K562 (cell line): Measurements from ENCODE around the gene HP1BP3. TPM values are rescaled to one million over a fixed set of nuclear protein-coding genes. Genes with fewer than 3 reads are reported as not detected.

ENCODE experiments used
- CBX1 ChIP-seq: sonication (generic); IDR thresholded peaks from 2 replicates; pipeline ENCODE4 v1.6.1; 2016; ENCODE audit warnings: antibody characterized with exemption, low read depth, mild to moderate bottlenecking
- CHCHD3 ChIP-seq: fragments of 250-450 bp; sonication (Bioruptor Pico); IDR thresholded peaks from 2 replicates; pipeline ENCODE4 v2.1.2; 2022; ENCODE audit warnings: mild to moderate bottlenecking
- EGR1 ChIP-seq: fragments of 450-650 bp; conservative IDR thresholded peaks from 2 replicates; pipeline ENCODE4 v1.6.1; 2017; ENCODE audit warnings: mild to moderate bottlenecking
- FOS ChIP-seq: IDR thresholded peaks from 3 replicates; pipeline ENCODE4 v1.6.1; 2011; ENCODE audit not compliant: insufficient read length; ENCODE audit errors: extremely low read depth
- FOXA3 ChIP-seq, 2 experiments: fragments of 450-650 bp in 1 of 2; sonication (generic) in 1 of 2; formaldehyde crosslinking; IDR thresholded peaks in 1 of 2; conservative IDR thresholded peaks in 1 of 2; 2 replicates each; pipeline versions ENCODE4 v1.4.0 to v1.8.0; 2020 to 2022; ENCODE audit warnings: mild to moderate bottlenecking in 2 of 2, missing genetic modification reagents in 1 of 2
- GATAD2B ChIP-seq: fragments of 450-650 bp; IDR thresholded peaks from 2 replicates; pipeline ENCODE4 v1.6.1; 2017; ENCODE audit warnings: mild to moderate bottlenecking, borderline replicate concordance
- KDM2B ChIP-seq: fragments of 250-450 bp; sonication (Bioruptor Pico); IDR thresholded peaks from 2 replicates; pipeline ENCODE4 v1.8.0; 2021; ENCODE audit warnings: mild to moderate bottlenecking, moderate library complexity
- LEF1 ChIP-seq: fragments of 450-650 bp; IDR thresholded peaks from 2 replicates; pipeline ENCODE4 v1.6.1; 2016; ENCODE audit warnings: mild to moderate bottlenecking
- MAZ ChIP-seq, 2 experiments: fragments of 450-650 bp in 1 of 2; sonication (generic) in 1 of 2; formaldehyde crosslinking; IDR thresholded peaks in 1 of 2; conservative IDR thresholded peaks in 1 of 2; 2 replicates each; pipeline versions ENCODE4 v1.4.0 to v1.5.0; 2020; ENCODE audit warnings: mild to moderate bottlenecking in 1 of 2, missing genetic modification reagents in 1 of 2
- MYBL2 ChIP-seq, 2 experiments: fragments of 450-650 bp in 1 of 2; sonication (generic) in 1 of 2; formaldehyde crosslinking in 1 of 2; IDR thresholded peaks; 2 replicates each; pipeline versions ENCODE4 v1.6.1 to v1.8.1; 2017 to 2022; ENCODE audit warnings: borderline replicate concordance in 1 of 2, inconsistent platforms in 1 of 2, low read depth in 1 of 2, mild to moderate bottlenecking in 1 of 2, missing genetic modification reagents in 1 of 2, moderate library complexity in 1 of 2
- MYNN ChIP-seq, 2 experiments: sonication (generic); formaldehyde crosslinking in 1 of 2; IDR thresholded peaks; 2 replicates each; pipeline versions ENCODE4 v1.5.0 to v1.6.1; 2016 to 2020; ENCODE audit warnings: antibody characterized with exemption in 1 of 2, missing genetic modification reagents in 1 of 2
- NONO ChIP-seq, 2 experiments: fragments of 200-400 bp in 1 of 2; fragments of 450-650 bp in 1 of 2; formaldehyde crosslinking in 1 of 2; IDR thresholded peaks; 2 replicates each; pipeline ENCODE4 v1.6.1; 2017; ENCODE audit warnings: low read depth in 2 of 2, mild to moderate bottlenecking in 2 of 2, moderate library complexity in 2 of 2, low read length in 1 of 2
- PCBP1 ChIP-seq: fragments of 200-400 bp; formaldehyde crosslinking; IDR thresholded peaks from 2 replicates; pipeline ENCODE4 v1.6.1; 2018; ENCODE audit warnings: mild to moderate bottlenecking, low read depth, low read length; ENCODE audit not compliant: poor library complexity, severe bottlenecking
- PHF21A ChIP-seq: fragments of 450-650 bp; IDR thresholded peaks from 2 replicates; pipeline ENCODE4 v1.6.1; 2017; ENCODE audit warnings: low read depth, borderline replicate concordance
- RCOR1 ChIP-seq, 2 experiments: IDR thresholded peaks; 2 replicates each; pipeline ENCODE4 v1.6.1; 2012; ENCODE audit warnings: low read depth in 2 of 2, low read length in 2 of 2, borderline replicate concordance in 1 of 2, improper control_type of control experiment in 1 of 2
- SMARCA5 ChIP-seq: fragments of 450-650 bp; IDR thresholded peaks from 2 replicates; pipeline ENCODE4 v1.6.1; 2016
- SMARCE1 ChIP-seq: fragments of 450-650 bp; IDR thresholded peaks from 2 replicates; pipeline ENCODE4 v1.7.1; 2016; ENCODE audit warnings: mild to moderate bottlenecking
- SREBF2 ChIP-seq: sonication (generic); formaldehyde crosslinking; IDR thresholded peaks from 2 replicates; pipeline ENCODE4 v1.4.0; 2020; ENCODE audit warnings: mild to moderate bottlenecking, missing genetic modification reagents
- SRSF7 ChIP-seq: fragments of 200-400 bp; formaldehyde crosslinking; optimal IDR thresholded peaks from 2 replicates; pipeline ENCODE3; 2017; ENCODE audit warnings: mild to moderate bottlenecking, low read depth, low read length
- SRSF9 ChIP-seq: fragments of 200-400 bp; formaldehyde crosslinking; IDR thresholded peaks from 2 replicates; pipeline ENCODE4 v1.6.1; 2017; ENCODE audit warnings: low read depth, low read length, borderline replicate concordance
- TFAM ChIP-seq: fragments of 250-450 bp; sonication (Bioruptor Pico); conservative IDR thresholded peaks from 2 replicates; pipeline ENCODE4 v1.5.0; 2021; ENCODE audit warnings: mild to moderate bottlenecking, moderate library complexity
- ZFP1 ChIP-seq: fragments of 450-650 bp; formaldehyde crosslinking; IDR thresholded peaks from 2 replicates; pipeline ENCODE4 v1.4.0; 2020; ENCODE audit warnings: mild to moderate bottlenecking, mixed read lengths
- ZFPM2 ChIP-seq: fragments of 250-450 bp; sonication (Bioruptor Pico); IDR thresholded peaks from 2 replicates; pipeline ENCODE4 v1.5.1; 2022; ENCODE audit warnings: mild to moderate bottlenecking
- ZNF23 ChIP-seq: fragments of 250-450 bp; sonication (Bioruptor Pico); IDR thresholded peaks from 2 replicates; pipeline ENCODE4 v1.4.0; 2020; ENCODE audit warnings: mild to moderate bottlenecking
- ZNF274 ChIP-seq: IDR thresholded peaks from 2 replicates; pipeline ENCODE4 v1.6.1; 2011; ENCODE audit warnings: low read depth, mild to moderate bottlenecking, low read length, moderate library complexity, borderline replicate concordance
- ZNF507 ChIP-seq: conservative IDR thresholded peaks from 2 replicates; pipeline ENCODE4 v1.6.1; 2017; ENCODE audit warnings: missing genetic modification characterization, missing compliant biosample characterization
- ZNF780A ChIP-seq: fragments of 250-450 bp; sonication (Bioruptor Pico); IDR thresholded peaks from 2 replicates; pipeline ENCODE4 v1.5.0; 2021; ENCODE audit warnings: mild to moderate bottlenecking
- ZSCAN32 ChIP-seq: fragments of 450-650 bp; formaldehyde crosslinking; IDR thresholded peaks from 2 replicates; pipeline ENCODE4 v1.4.0; 2020; ENCODE audit warnings: mild to moderate bottlenecking, moderate library complexity
- polyA plus RNA-seq, 8 experiments: library from polyadenylated mRNA; depleted of rRNA in 4 of 8; stranded (reverse) in 5 of 8; unstranded in 3 of 8; fragments of >200 nt; fragmentation: Nextera tagmentation in 2 of 8; fragmentation: Illumina TruSeq in 1 of 8; extraction: Ambion mirVana in 2 of 8; extraction: Trizol in 1 of 8; gene quantifications; 2 replicates each; pipeline versions ENCODE4 v1.2.1 to v1.2.3, GENCODE V29; 2011 to 2014; ENCODE audit warnings: inconsistent platforms in 1 of 8, missing spikeins in 1 of 8
- total RNA-seq, 7 experiments: library from RNA; depleted of rRNA in 6 of 7; stranded (reverse); fragments of >200 nt in 6 of 7; fragmentation: Illumina TruSeq in 2 of 7; extraction: Trizol in 2 of 7; gene quantifications; 2 replicates each; pipeline versions ENCODE4 v1.2.1 to v1.2.3, GENCODE V29; 2011 to 2021; ENCODE audit warnings: low replicate concordance in 1 of 7
- TF ChIP-seq, protein P1 (sequence below): fragments of 450-650 bp; IDR thresholded peaks from 2 replicates; pipeline ENCODE4 v1.6.1; 2016; ENCODE audit warnings: antibody characterized with exemption

HP1BP3 gene
- total and polyA plus RNA-seq, 9 of the 15 experiments (the other 6 are each of a cell fraction or from before 2014, with no cell fraction given): 57.3 to 513 (median 240) TPM

GRCh38 chr1:20696397-20697333 lies 90.4 kb downstream of the HP1BP3 start (continued):
- no peak for TF ChIP-seq ZNF274
- TF ChIP-seq MYBL2 (IDR thresholded peaks at IDR 0.05; ENCODE audit: low read depth): no peak
- TF ChIP-seq MYBL2 (CRISPR knock-in tag; IDR thresholded peaks at IDR 0.05; ENCODE audit: borderline replicate concordance): no peak
- 0 out of 4 replicates have a peak, but pooled peaks of 1 of the 2 experiments have one; percentile 30 for TF ChIP-seq NONO (IDR thresholded peaks at IDR 0.05; ENCODE audit: low read depth in 2 of 2, low read length in 1 of 2)
- TF ChIP-seq, protein P1, sequence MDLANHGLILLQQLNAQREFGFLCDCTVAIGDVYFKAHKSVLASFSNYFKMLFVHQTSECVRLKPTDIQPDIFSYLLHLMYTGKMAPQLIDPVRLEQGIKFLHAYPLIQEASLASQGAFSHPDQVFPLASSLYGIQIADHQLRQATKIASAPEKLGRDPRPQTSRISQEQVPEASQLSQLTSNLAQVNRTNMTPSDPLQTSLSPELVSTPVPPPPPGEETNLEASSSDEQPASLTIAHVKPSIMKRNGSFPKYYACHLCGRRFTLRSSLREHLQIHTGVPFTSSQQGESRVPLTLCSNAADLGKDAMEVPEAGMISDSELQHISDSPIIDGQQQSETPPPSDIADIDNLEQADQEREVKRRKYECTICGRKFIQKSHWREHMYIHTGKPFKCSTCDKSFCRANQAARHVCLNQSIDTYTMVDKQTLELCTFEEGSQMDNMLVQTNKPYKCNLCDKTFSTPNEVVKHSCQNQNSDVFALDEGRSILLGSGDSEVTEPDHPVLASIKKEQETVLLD: no peak
- no peak for TF ChIP-seq ZNF780A (CRISPR knock-in tag)
- TF ChIP-seq KDM2B (CRISPR knock-in tag): no peak
- TF ChIP-seq SREBF2 (CRISPR knock-in tag): no peak
- TF ChIP-seq GATAD2B: no peak
- TF ChIP-seq EGR1: peak; percentile 65
- no peak for TF ChIP-seq TFAM (CRISPR knock-in tag)
- peak in 1 of 2 experiments; percentile 87; a peak in 2 of 4 replicates for TF ChIP-seq RCOR1 (IDR thresholded peaks at IDR 0.05; ENCODE audit: borderline replicate concordance in 1 of 2, low read depth in 2 of 2, low read length in 2 of 2)
- 0 out of 2 replicates have a peak, but pooled peaks have one; percentile 35 for TF ChIP-seq MYNN (IDR thresholded peaks at IDR 0.05)
- TF ChIP-seq MYNN (CRISPR knock-in tag; IDR thresholded peaks at IDR 0.05): no peak
- TF ChIP-seq ZSCAN32: no peak
- peak; percentile 85; the same call in 1 of the 2 replicates for TF ChIP-seq SMARCA5
- TF ChIP-seq SRSF7: no peak
- TF ChIP-seq LEF1: peak; percentile 72; the same call in 1 of the 2 replicates
- no peak for TF ChIP-seq ZFP1 (CRISPR knock-in tag)
- TF ChIP-seq CHCHD3 (CRISPR knock-in tag): no peak
- TF ChIP-seq ZNF23: no peak
- TF ChIP-seq FOS: no peak
- TF ChIP-seq ZFPM2: no peak
- 0 out of 2 replicates have a peak, but pooled peaks have one; percentile 27 for TF ChIP-seq CBX1
- TF ChIP-seq SMARCE1: 0 out of 2 replicates have a peak, but pooled peaks have one; percentile 16
- TF ChIP-seq SRSF9: no peak
- TF ChIP-seq FOXA3 (CRISPR knock-in tag; conservative IDR thresholded peaks at IDR 0.05 in 1 of 2, IDR thresholded peaks at IDR 0.05 in 1 of 2): no peak
- no peak for TF ChIP-seq PHF21A
- TF ChIP-seq ZNF507 (tag): no peak
- TF ChIP-seq PCBP1: peak; percentile 18
- peak; percentile 86 to 91 for TF ChIP-seq MAZ (CRISPR knock-in tag; conservative IDR thresholded peaks at IDR 0.05 in 1 of 2, IDR thresholded peaks at IDR 0.05 in 1 of 2)
